Measurements from ENCODE around the gene TMEM131.
A peak's percentile ranks its signal among the peaks of the same experiment; 100 is the strongest.

TMEM131 gene

DNA sequence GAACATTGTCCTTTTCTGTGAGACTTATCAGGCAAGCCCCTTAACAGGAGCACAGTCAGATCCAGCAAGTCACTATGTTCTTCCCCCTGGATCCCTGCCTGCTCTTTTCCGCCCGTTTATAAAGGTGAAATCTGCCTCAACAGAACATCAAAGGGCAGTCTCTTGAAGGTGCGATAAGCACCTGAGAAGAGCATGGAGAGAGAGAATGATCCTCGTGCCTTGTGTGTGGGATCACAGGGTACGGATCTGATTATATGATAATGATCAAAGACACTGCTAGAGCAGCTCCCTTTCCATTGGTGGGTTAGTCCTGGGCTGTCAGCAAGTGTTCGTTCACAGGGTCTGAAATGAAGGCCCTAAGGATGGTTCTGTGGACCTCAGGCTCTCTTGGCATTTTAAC lies 176.0 kb downstream of the TMEM131 start:
- H3K27me3 Mint-ChIP-seq, result no peaks in the 10 kb centered on the region
- DNase-seq, result no peak
- H3K4me1 Mint-ChIP-seq, result no peaks in the 10 kb centered on the region
- no peak overlapping the region for H3K4me3 Mint-ChIP-seq
- ATAC-seq, result no peak
- no peak overlapping the region for H3K27ac Mint-ChIP-seq
- no peaks in the 10 kb centered on the region for H3K9me3 Mint-ChIP-seq

DNA sequence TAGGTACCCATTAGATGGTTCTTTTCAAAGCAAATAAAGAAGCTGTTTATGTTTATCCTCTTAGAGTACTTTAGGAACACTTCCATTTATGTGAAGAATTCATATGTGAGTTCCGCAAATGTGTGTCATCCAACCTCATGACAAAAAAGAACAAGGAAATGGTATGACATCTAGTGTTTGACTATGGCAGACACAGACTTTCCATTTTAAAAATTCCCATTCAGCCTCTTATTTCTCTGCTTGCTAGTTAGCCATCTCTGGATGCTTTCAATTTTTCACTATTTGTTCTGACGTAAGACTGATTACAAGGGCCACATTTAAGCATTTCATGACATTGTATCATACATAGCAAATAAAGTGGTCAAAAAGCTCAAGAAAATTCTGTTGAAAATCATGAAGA lies 179.3 kb downstream of the TMEM131 start:
- H3K27me3 Mint-ChIP-seq, result no peaks in the 10 kb centered on the region
- DNase-seq (no peak), ATAC-seq (no peak)
- H3K27ac Mint-ChIP-seq, result no peak overlapping the region
- H3K9me3 Mint-ChIP-seq, result no peaks in the 10 kb centered on the region
- H3K4me1 Mint-ChIP-seq, result no peaks in the 10 kb centered on the region
- H3K4me3 Mint-ChIP-seq, result no peak overlapping the region

DNA sequence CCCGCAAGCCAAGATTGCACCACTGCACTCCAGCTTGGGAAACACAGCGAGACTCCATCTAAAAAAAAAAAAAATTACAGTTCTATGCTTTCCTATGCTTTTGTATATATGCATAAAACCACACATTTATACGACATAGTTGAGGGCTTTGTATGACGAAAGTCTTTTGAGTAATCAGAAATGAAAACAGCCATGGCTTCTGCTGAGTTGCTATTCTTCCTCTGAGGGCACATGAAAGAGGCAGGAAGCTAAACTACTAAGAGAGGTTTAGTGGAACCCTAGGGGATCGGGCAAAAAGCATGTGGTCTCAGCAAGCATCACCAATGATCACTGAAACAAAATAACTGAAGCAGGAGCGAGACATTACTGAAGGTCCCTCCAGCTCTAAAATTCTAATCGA lies 182.8 kb downstream of the TMEM131 start:
- ATAC-seq, result no peak
- Mint-ChIP-seq H3K9me3 (no peaks in the 10 kb centered on the region), H3K27ac (no peak overlapping the region), H3K27me3 (no peaks in the 10 kb centered on the region), H3K4me1 (no peaks in the 10 kb centered on the region), H3K4me3 (no peak overlapping the region)
- DNase-seq, result no peak

DNA sequence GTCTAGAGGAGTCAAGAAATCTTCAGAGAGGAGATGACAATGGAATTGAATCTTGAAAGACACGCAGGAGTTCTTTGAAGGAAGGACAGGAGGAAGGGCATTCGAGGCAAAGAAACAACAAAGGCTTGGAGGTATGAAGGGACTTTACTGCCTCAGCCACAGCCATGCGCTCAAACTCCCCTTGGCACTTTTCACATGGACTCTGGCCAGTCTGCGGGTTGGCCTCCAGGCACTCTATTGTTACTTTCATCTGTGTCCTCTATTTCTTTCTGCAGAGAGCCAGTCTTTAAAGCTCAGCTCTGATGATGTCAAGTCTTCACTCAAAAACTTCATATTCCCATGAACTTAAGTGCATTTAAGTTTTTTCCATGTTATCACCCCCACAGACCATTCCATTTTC lies 186.9 kb downstream of the TMEM131 start:
- ATAC-seq (no peak), DNase-seq (no peak)
- H3K4me3 Mint-ChIP-seq, result no peak overlapping the region
- no peaks in the 10 kb centered on the region for H3K27me3 Mint-ChIP-seq
- H3K4me1 Mint-ChIP-seq, result no peaks in the 10 kb centered on the region
- no peak overlapping the region for H3K27ac Mint-ChIP-seq
- no peaks in the 10 kb centered on the region for H3K9me3 Mint-ChIP-seq

DNA sequence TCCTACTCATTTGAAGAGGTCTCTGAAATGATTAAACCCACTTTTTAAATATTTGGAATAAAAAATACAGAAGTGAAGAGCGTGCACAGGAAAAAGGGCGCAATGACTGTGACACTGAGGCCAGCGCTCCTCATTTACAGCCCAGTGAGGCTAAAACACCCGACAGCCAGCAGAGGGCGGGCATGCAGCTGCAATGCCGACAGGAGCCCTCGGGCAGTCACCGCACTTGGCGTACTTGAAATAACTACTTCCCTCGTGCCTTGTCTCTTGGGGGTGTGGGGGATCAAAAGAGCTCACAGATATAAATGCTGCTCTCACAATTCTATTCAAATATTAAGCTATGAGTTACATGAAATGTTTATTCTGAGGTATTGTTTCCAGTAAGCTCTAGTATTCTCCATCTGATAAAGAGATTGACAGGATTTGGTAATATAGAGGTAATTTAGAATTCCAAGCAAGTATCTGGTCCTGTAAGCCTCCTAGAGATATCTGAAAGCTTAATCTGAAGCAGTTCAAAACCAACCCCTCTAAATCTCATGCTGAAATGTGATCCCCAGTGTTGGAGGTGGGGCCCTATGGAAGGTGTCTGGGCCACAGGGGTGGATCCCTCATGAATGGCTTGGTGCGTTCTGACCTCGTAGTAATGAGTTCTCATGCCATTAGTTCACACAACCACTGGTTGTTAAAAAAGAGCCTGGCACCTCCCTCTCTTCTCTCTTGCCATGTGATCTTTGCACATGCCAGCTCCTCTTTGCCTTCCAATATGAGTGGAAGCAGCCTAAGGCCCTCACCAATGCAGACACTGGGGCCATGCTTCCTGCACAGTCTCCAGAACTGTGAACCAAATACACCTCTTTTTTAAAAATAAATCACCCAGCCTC lies 188.8 kb downstream of the TMEM131 start:
- Mint-ChIP-seq H3K27ac (no peak overlapping the region), H3K27me3 (no peaks in the 10 kb centered on the region), H3K4me3 (no peak overlapping the region), H3K4me1 (no peaks in the 10 kb centered on the region), H3K9me3 (no peaks in the 10 kb centered on the region)
- ATAC-seq (peak; percentile 95), DNase-seq (peak; percentile 69 to 75)

DNA sequence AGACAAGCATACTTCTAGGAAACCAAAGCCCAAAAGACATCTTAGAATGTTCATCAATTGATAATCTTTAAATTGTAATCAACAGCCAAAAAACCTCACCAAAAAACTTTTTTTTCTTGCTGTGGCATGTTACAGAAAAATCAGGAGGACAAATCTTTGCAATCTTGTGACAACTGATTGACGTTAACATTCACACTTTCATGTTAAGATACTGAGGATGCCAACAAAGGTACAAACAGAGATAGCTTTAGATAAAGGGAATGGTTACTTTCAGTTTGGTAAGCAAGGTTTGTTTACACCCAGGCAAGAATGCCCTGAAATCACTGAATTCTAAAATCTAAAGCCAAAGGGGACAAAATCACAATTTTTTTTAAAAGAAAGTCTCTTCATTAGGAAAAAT lies 190.0 kb downstream of the TMEM131 start:
- Mint-ChIP-seq H3K4me3 (no peak overlapping the region), H3K27ac (no peak overlapping the region)
- DNase-seq, result no peak

DNA sequence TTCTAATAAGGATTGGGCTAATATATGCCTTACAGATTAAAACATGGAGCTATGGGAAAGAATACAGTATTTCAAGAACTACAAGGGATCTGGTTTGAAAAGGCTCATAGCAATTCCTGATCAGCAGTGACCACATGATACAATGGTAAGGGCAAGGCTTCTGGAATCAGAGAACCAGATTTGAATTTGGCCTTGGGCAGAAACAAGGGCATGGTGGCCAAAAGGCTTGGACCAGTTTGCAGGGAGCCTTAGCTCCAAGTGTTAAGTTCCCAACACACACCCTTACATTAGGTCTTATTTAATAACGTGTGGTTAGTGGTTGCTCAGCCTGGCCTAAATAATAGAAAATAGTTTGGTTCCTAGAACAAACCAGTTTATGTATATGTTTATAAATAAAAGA lies 194.7 kb downstream of the TMEM131 start:
- Mint-ChIP-seq H3K4me1 (no peaks in the 10 kb centered on the region), H3K4me3 (no peak overlapping the region), H3K27me3 (no peaks in the 10 kb centered on the region), H3K9me3 (no peaks in the 10 kb centered on the region), H3K27ac (no peak overlapping the region)
- ATAC-seq, result no peak
- no peak for DNase-seq

More for the DNA sequence above, 190.0 kb downstream of the TMEM131 start:
- ATAC-seq, result no peak
- no peaks in the 10 kb centered on the region for H3K4me1 Mint-ChIP-seq
- H3K27me3 Mint-ChIP-seq, result no peaks in the 10 kb centered on the region
- no peaks in the 10 kb centered on the region for H3K9me3 Mint-ChIP-seq

DNA sequence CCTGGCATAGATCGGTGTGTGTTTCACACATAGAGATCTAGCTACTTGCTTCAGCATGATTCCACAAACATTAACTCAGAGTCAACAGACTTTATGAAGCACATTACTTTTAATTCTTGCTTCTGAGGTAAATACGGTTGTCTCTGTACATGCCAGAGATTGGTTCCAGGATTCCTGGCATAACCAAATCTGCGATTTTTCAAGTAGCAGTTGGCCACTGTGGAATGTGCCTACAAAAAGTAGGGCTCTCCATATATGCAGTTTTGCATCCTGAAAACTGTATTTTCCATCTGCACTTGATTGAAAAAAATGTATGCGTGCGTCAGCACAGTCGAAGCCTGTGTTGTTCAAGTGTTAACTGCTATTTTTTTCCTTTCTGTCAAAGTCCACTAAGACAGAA lies 197.3 kb downstream of the TMEM131 start:
- Mint-ChIP-seq H3K4me1 (no peaks in the 10 kb centered on the region), H3K4me3 (no peak overlapping the region), H3K9me3 (no peaks in the 10 kb centered on the region), H3K27ac (no peak overlapping the region), H3K27me3 (no peaks in the 10 kb centered on the region)
- DNase-seq (no peak), ATAC-seq (no peak)

DNA sequence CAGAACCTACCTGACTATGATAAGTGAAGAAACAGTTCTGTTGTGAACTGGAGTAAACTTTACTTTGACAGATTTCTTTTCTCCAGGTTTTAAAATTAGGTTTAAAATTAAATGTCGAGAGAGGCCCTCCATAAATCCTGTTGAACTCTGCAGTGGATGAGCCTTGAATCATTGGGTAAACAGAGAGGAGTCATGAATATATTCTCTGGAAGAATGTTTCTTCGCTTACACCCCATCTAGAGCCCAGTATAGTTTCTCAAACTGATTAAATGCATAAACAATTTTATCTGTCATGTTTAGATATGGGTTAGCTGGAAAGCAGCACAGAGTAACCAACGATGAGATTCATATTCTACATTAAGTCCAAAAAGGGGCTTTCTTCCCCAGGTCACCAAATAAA lies 198.4 kb downstream of the TMEM131 start:
- no peak overlapping the region for H3K4me3 Mint-ChIP-seq
- ATAC-seq, result no peak
- DNase-seq, result no peak
- H3K27me3 Mint-ChIP-seq, result no peaks in the 10 kb centered on the region
- H3K27ac Mint-ChIP-seq, result no peak overlapping the region
- H3K4me1 Mint-ChIP-seq, result no peaks in the 10 kb centered on the region
- no peaks in the 10 kb centered on the region for H3K9me3 Mint-ChIP-seq

DNA sequence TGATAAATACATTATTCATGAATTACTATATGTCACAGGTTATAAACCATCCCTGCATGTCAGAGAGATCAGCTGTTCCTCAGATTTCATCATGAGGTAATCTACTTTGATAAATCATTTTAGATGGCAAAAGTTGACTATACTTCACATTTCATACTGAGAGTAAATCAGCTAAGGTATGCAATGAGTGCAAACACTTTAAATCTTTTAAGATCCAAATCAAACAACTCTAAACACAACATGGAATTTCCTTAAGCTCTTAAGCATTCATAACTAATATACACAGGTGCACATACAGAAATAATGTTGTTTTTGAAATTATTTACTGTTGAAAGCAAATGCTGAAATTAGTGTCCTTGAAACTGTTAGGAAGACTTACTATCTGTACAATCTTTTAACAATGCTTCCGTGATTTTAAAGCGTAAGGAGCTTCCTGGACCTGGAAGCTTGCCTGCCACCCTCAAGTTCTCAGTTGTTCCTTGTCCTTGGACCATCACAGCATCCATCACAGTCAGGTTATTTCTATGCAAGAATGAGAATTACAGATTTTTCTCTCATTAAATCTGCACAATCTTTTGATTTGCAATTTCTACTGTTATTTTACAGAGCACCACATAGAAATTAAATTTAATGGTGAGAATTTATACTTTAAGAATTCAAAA lies 199.2 kb downstream of the TMEM131 start:
- Mint-ChIP-seq H3K9me3 (no peaks in the 10 kb centered on the region), H3K4me3 (no peak overlapping the region), H3K27me3 (no peaks in the 10 kb centered on the region), H3K4me1 (no peaks in the 10 kb centered on the region), H3K27ac (no peak overlapping the region)
- ATAC-seq, result no peak
- DNase-seq, result no peak

DNA sequence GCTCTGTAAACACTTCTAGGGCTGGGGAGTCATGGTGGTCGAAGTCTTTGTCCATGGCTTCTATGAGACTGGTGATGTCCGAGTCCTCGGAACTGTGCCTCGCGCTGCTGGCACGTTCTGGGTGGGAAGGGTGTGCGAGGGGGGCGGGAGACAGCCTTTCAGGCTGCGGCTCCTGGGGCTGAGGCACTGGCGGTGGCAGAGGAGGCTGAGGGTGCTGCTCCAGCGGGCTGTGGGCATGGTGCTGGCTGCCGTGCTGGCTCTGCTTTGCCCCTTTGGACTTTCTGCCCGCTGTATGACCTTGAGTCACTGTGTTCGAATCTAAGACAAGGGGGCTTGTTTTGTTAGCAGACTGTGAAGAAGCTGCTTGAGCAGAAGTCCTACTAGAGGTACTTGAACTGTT lies 203.3 kb downstream of the TMEM131 start:
- Mint-ChIP-seq H3K27ac (no peak overlapping the region), H3K27me3 (no peaks in the 10 kb centered on the region), H3K4me1 (no peaks in the 10 kb centered on the region), H3K4me3 (no peak overlapping the region), H3K9me3 (no peaks in the 10 kb centered on the region)
- DNase-seq, result no peak
- no peak for ATAC-seq

DNA sequence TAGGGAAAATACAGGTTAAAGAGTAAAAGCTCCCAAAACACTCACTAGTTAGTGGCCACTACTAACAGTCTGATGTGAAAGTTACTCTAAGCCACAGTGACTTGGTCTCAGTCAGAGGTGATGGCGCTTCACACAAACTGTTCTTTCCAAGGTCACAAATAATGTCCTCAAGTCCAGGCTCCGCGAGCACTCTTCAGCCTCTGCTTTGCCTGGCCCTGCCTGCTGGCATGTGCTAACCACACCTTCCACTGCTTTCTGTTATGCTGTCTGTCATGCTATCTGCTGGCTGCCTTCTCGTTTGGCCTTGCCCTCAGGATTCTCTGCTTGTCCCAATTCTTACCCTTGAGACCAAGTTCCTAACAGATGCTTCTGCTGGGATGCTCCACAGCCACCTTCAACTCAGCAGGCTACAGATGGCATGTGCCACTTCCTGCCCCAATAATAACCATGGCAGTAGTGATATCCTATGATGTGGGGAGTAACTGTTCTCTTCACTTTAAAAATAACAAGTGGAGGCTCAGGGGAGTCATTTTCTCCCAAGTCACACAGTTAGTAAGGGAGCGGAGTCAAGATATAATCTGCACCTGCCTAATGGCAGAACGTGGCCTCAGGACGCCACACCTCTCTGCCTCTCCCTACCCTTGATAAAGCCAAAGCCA lies 206.6 kb downstream of the TMEM131 start:
- Mint-ChIP-seq H3K27ac (no peak overlapping the region), H3K9me3 (no peaks in the 10 kb centered on the region), H3K27me3 (no peaks in the 10 kb centered on the region), H3K4me1 (no peaks in the 10 kb centered on the region), H3K4me3 (no peak overlapping the region)
- DNase-seq (no peak), ATAC-seq (no peak)

DNA sequence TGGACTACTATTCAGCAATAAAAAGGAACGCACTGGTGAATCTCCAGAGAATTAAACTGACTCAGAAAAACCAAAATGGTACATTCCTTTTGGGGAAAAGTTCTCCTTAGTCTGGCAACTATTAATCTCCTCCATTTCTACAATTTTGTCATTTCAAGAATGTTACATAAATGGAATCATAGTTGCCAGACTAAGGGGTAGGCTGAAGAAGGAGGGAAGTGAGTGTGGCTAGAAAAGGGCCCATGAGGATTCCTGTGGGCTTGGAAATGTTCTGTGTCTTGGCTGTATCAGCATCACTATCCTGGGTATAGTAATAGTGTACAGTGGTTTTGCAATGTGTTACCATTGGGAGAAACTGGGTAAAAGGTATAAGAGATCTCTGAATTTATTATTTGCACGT lies 209.9 kb downstream of the TMEM131 start:
- Mint-ChIP-seq H3K9me3 (no peaks in the 10 kb centered on the region), H3K27me3 (no peaks in the 10 kb centered on the region), H3K4me3 (no peak overlapping the region), H3K27ac (no peak overlapping the region), H3K4me1 (no peaks in the 10 kb centered on the region)
- DNase-seq, result no peak
- ATAC-seq, result no peak

DNA sequence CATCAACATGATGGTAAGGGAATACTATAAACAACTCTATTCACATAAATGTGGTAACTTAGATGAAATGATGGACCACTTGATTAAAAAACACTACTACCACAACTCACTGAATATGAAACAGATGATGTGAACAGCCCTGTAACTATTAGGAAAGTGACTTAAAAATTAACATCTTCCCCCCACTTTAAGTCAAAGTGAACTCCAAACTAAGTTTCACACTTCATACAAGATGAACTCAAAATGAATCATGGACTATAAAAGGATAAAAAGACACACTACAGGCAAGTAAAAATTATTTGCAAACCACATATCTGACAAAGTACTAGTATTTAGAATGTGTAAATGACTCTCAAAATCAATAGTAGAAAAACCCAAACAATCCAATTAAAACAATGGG lies 210.8 kb downstream of the TMEM131 start:
- H3K27me3 Mint-ChIP-seq, result no peaks in the 10 kb centered on the region
- H3K9me3 Mint-ChIP-seq, result no peaks in the 10 kb centered on the region
- peak; percentile 23 for ATAC-seq
- no peaks in the 10 kb centered on the region for H3K4me1 Mint-ChIP-seq
- H3K4me3 Mint-ChIP-seq, result no peak overlapping the region
- DNase-seq, result no peak
- no peak overlapping the region for H3K27ac Mint-ChIP-seq

DNA sequence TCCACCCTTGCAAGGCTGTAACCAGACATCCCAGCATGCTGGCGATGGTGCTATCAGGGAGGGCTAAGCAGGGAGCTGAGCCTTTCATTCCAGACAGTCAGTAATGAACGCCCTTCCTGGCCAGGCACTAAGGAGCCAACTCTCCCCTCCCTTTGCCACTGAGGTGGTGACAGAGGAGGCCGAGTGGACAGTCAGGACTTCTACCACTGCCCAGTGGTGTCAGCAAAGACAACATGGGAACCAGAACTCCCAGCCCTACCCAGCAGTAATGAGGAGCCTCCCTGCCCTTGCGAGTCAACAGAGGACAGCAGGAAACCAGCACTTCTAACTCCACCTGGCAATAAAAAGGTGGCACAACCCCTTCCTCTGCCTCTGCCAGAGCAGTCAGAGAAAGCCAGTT lies 213.8 kb downstream of the TMEM131 start:
- ATAC-seq (no peak), DNase-seq (no peak)
- no peak overlapping the region for H3K4me3 Mint-ChIP-seq
- no peaks in the 10 kb centered on the region for H3K9me3 Mint-ChIP-seq
- no peaks in the 10 kb centered on the region for H3K27me3 Mint-ChIP-seq
- no peak overlapping the region for H3K27ac Mint-ChIP-seq
- H3K4me1 Mint-ChIP-seq, result no peaks in the 10 kb centered on the region

DNA sequence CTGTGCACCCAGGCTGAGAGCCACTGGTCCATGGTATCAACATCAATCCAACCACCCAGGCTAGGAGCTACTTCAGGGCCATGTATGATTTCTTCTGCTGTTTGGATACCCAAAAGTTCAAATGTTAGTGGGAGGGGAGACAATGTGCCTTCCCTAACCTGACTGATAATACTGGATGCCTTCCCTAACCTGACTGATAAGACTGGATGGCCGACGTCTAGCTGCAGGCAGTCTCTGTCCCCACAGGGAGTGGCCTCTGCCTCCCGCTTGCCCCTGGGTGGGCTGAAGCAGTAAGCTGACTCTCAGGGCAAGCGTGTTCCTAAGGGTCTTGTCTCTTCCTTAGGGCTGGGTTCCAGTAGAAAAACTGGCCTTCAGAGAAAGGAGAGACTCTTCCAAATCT lies 216.6 kb downstream of the TMEM131 start:
- no peaks in the 10 kb centered on the region for H3K27me3 Mint-ChIP-seq
- ATAC-seq (no peak), DNase-seq (no peak)
- H3K4me3 Mint-ChIP-seq, result no peak overlapping the region
- no peaks in the 10 kb centered on the region for H3K4me1 Mint-ChIP-seq
- H3K27ac Mint-ChIP-seq, result peak overlapping the region in 1 of 2 donors; percentile 71
- no peaks in the 10 kb centered on the region for H3K9me3 Mint-ChIP-seq

Measured in stimulated activated naive CD8-positive, alpha-beta T cell treated with anti-CD3 and anti-CD28 coated beads, Interleukin-15, amount 100 ng/mL, for 72 hours (primary cell).